ENCODE measurements around the gene ALPK1.

ALPK1 gene

GRCh38 chr4:112266823-112267222 is 30.3 kb upstream of the ALPK1 start:
- Histone ChIP-seq H3K27me3 (replicated peaks; ENCODE audit: control insufficient read depth, insufficient read depth, low read length) (no peaks in the 10 kb centered on the region), H3K36me3 (ENCODE audit: control insufficient read depth, insufficient read depth, low read length) (no peaks in the 10 kb centered on the region), H3K4me3 (replicated peaks; ENCODE audit: low read depth, low read length) (no peak overlapping the region)
- TF ChIP-seq CTCF (IDR thresholded peaks at IDR 0.05; ENCODE audit: insufficient read depth, low read length, poor library complexity, severe bottlenecking): peak; percentile 46
- no peak for DNase-seq (ENCODE audit: extremely low read depth, insufficient read length)

GRCh38 chr4:112270051-112270450 is 27.1 kb upstream of the ALPK1 start:
- DNase-seq (ENCODE audit: extremely low read depth, insufficient read length): no peak

GRCh38 chr4:112270640-112271421 is 26.3 kb upstream of the ALPK1 start:
- DNase-seq (ENCODE audit: extremely low read depth, insufficient read length): no peak
- Histone ChIP-seq H3K36me3 (ENCODE audit: control insufficient read depth, insufficient read depth, low read length) (peaks cover 3% of the 10 kb centered on the region; the same call in 1 of the 2 replicates), H3K4me3 (replicated peaks; ENCODE audit: low read depth, low read length) (no peak overlapping the region), H3K27me3 (replicated peaks; ENCODE audit: control insufficient read depth, insufficient read depth, low read length) (no peaks in the 10 kb centered on the region)
- no peak for TF ChIP-seq CTCF (IDR thresholded peaks at IDR 0.05; ENCODE audit: insufficient read depth, low read length, poor library complexity, severe bottlenecking)

More at GRCh38 chr4:112270051-112270450, 27.1 kb upstream of the ALPK1 start:
- TF ChIP-seq CTCF (IDR thresholded peaks at IDR 0.05; ENCODE audit: insufficient read depth, low read length, poor library complexity, severe bottlenecking): no peak
- Histone ChIP-seq H3K36me3 (ENCODE audit: control insufficient read depth, insufficient read depth, low read length) (peaks cover under 1% of the 10 kb centered on the region; the same call in 1 of the 2 replicates), H3K4me3 (replicated peaks; ENCODE audit: low read depth, low read length) (no peak overlapping the region), H3K27me3 (replicated peaks; ENCODE audit: control insufficient read depth, insufficient read depth, low read length) (no peaks in the 10 kb centered on the region)

- no peak overlapping the region for H3K4me3 ChIP-seq (replicated peaks; ENCODE audit: low read depth, low read length)
- H3K36me3 ChIP-seq (ENCODE audit: control insufficient read depth, insufficient read depth, low read length): peaks cover 8% of the 10 kb centered on the region
- no peak for TF ChIP-seq CTCF (IDR thresholded peaks at IDR 0.05; ENCODE audit: insufficient read depth, low read length, poor library complexity, severe bottlenecking)
- H3K27me3 ChIP-seq (replicated peaks; ENCODE audit: control insufficient read depth, insufficient read depth, low read length): no peaks in the 10 kb centered on the region
- DNase-seq (ENCODE audit: extremely low read depth, insufficient read length): no peak
These were observed 24.9 kb upstream of the ALPK1 start for GRCh38 chr4:112272292-112272691.

- no peak for TF ChIP-seq CTCF (IDR thresholded peaks at IDR 0.05; ENCODE audit: insufficient read depth, low read length, poor library complexity, severe bottlenecking)
- Histone ChIP-seq H3K36me3 (ENCODE audit: control insufficient read depth, insufficient read depth, low read length) (peaks cover 8% of the 10 kb centered on the region), H3K27me3 (replicated peaks; ENCODE audit: control insufficient read depth, insufficient read depth, low read length) (no peaks in the 10 kb centered on the region), H3K4me3 (replicated peaks; ENCODE audit: low read depth, low read length) (no peak overlapping the region; the same call in 1 of the 2 replicates)
- no peak for DNase-seq (ENCODE audit: extremely low read depth, insufficient read length)
These were observed 22.2 kb upstream of the ALPK1 start for GRCh38 chr4:112274959-112275358.

Measured in GM06990 (cell line).